ENCODE results near the gene SDF4.

Gene SDF4, protein sequence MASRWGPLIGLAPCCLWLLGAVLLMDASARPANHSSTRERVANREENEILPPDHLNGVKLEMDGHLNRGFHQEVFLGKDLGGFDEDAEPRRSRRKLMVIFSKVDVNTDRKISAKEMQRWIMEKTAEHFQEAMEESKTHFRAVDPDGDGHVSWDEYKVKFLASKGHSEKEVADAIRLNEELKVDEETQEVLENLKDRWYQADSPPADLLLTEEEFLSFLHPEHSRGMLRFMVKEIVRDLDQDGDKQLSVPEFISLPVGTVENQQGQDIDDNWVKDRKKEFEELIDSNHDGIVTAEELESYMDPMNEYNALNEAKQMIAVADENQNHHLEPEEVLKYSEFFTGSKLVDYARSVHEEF

GRCh38 chr1:1231400-1232207 is at the start of gene SDF4:
Gene SDF4, minus strand, starts transcription at chr1:1232001. Its CDS starts 3,229 bp downstream, at chr1:1228772.
- DNase-seq, result peak; percentile 95
- H3K36me3 Mint-ChIP-seq, result peaks cover 18 to 28% of the 10 kb centered on the region in 2 donors
- no peaks in the 10 kb centered on the region for H3K27me3 Mint-ChIP-seq
- H3K4me1 Mint-ChIP-seq, result peaks cover 27 to 53% of the 10 kb centered on the region in 2 donors
- peak within 1 kb of the TSS; percentile 87 to 94 for H3K4me3 Mint-ChIP-seq
- H3K9me3 Mint-ChIP-seq, result no peaks in the 10 kb centered on the region
- ATAC-seq (replicated peaks), result peak; percentile 95 to 98
- H3K27ac Mint-ChIP-seq, result peak within 1 kb of the TSS; percentile 94

GRCh38 chr1:1280782-1281481 is 49.1 kb upstream of the SDF4 start:
- H3K9me3 Mint-ChIP-seq, result no peaks in the 10 kb centered on the region
- no peak for DNase-seq
- H3K27me3 Mint-ChIP-seq, result no peaks in the 10 kb centered on the region
- H3K27ac Mint-ChIP-seq, result no peak overlapping the region
- ATAC-seq (replicated peaks), result no peak
- H3K4me1 Mint-ChIP-seq, result peaks cover 4% of the 10 kb centered on the region in 2 donors
- H3K36me3 Mint-ChIP-seq, result no peaks in the 10 kb centered on the region
- no peak overlapping the region for H3K4me3 Mint-ChIP-seq

DNA sequence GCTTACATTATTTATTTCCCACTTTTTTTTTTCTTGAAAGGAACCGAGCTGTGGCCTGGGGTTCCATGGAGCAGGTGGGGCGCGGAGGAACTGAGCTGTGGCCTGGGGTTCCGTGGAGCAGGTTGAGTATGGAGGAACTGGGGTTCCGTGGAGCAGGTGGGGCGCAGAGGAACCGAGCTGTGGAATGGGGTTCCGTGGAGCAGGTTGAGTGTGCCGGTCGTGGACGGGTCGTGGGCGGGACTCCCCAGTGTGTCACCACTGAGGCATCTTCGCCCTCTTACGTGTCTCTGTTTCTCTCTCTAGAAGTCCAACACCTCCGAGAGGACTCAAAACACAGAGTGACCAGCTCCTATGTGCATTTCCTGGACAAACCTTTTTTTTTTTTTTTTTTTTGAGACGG is 47.2 kb upstream of the SDF4 start:
- ATAC-seq (replicated peaks), result no peak
- Mint-ChIP-seq H3K27ac (no peak overlapping the region), H3K4me3 (no peak overlapping the region), H3K4me1 (peaks cover 8 to 12% of the 10 kb centered on the region in 2 donors), H3K9me3 (no peaks in the 10 kb centered on the region), H3K36me3 (no peaks in the 10 kb centered on the region), H3K27me3 (no peaks in the 10 kb centered on the region)
- no peak for DNase-seq

DNA sequence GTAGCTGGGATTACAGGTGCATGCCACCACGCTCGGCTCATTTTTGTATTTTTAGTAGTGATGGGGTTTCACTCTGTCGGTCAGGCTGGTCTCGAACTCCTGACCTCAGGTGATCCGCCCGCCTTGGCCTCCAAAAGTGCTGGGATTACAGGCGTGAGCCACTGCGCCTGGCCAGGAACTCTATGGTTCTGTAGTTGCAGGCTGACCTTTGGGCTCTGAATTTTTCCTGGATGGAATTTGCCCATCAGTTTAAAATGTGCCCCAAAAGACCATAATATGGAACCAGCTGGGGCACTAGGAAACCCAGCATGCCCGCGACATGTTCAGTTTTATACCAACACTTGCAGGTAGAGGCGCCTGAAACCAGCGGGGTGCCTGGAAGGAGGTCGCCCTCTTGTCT is 46.8 kb upstream of the SDF4 start:
- H3K27ac Mint-ChIP-seq, result no peak overlapping the region
- H3K4me3 Mint-ChIP-seq, result no peak overlapping the region
- ATAC-seq (replicated peaks), result no peak
- peaks cover 5 to 10% of the 10 kb centered on the region in 2 donors for H3K4me1 Mint-ChIP-seq
- DNase-seq, result no peak
- H3K36me3 Mint-ChIP-seq, result no peaks in the 10 kb centered on the region
- H3K9me3 Mint-ChIP-seq, result no peaks in the 10 kb centered on the region
- H3K27me3 Mint-ChIP-seq, result no peaks in the 10 kb centered on the region

DNA sequence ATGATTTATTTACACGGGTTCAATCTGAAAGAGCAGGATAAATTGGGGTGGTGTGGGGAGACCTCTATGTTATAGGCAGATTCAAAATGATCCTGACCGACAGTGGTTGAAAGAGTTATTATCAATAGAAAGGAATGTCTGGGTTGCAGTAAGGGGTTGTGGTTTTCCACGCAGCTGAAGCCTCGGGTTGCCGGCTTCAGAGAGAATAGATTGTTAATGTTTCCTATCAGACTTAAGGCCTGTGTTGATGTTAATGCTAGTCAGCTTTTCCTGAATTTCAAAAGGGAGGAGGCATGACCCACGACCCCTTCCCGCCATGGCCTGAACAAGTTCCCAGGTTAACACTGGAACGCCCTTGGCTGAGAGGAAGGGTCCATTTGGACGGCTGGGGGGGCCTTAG is 44.0 kb upstream of the SDF4 start:
- ATAC-seq (replicated peaks) (no peak), DNase-seq (no peak)
- peaks cover 11 to 15% of the 10 kb centered on the region in 2 donors for H3K36me3 Mint-ChIP-seq
- peak overlapping the region; percentile 37 for H3K27ac Mint-ChIP-seq
- H3K4me1 Mint-ChIP-seq, result peaks cover 16 to 27% of the 10 kb centered on the region in 2 donors
- no peak overlapping the region for H3K4me3 Mint-ChIP-seq
- H3K9me3 Mint-ChIP-seq, result no peaks in the 10 kb centered on the region
- no peaks in the 10 kb centered on the region for H3K27me3 Mint-ChIP-seq

DNA sequence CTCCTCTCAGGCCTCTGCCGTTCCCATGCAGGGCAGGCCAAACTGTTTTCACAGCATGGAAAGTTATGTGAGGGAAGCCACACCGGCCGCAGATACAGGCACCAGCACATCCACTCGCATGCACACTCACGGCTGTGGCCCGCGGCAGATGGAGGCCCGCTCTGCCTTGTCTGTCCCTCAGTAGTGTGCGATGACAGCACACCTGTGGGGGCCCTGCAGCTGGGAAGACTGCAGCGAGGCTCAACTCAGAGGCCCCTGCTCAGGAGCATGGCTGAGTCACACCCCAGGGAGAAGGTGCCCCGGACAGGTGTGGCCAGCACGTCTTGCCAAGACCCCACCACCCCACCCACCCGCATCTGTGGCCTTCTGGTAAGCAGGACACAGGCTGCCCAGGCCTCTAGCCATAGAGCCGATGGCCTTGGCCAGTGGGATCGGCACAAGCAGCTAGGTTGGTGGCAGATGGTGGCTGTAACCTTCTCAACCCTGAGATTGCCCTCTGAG is 43.2 kb upstream of the SDF4 start:
- peak overlapping the region; percentile 71 for H3K27ac Mint-ChIP-seq
- ATAC-seq (replicated peaks) (no peak), DNase-seq (no peak)
- H3K4me3 Mint-ChIP-seq, result peak overlapping the region; percentile 68 to 80
- peaks cover 24 to 36% of the 10 kb centered on the region in 2 donors for H3K4me1 Mint-ChIP-seq
- no peaks in the 10 kb centered on the region for H3K27me3 Mint-ChIP-seq
- no peaks in the 10 kb centered on the region for H3K9me3 Mint-ChIP-seq
- peaks cover 19 to 23% of the 10 kb centered on the region in 2 donors for H3K36me3 Mint-ChIP-seq

- DNase-seq (no peak), ATAC-seq (replicated peaks) (no peak)
- Mint-ChIP-seq H3K4me1 (peaks cover 28 to 40% of the 10 kb centered on the region in 2 donors), H3K9me3 (no peaks in the 10 kb centered on the region), H3K4me3 (peak overlapping the region; percentile 75 to 80), H3K27ac (peak overlapping the region; percentile 71), H3K36me3 (peaks cover 22 to 28% of the 10 kb centered on the region in 2 donors), H3K27me3 (no peaks in the 10 kb centered on the region)
Measured at GRCh38 chr1:1274299-1274930, 42.6 kb upstream of the SDF4 start.

DNA sequence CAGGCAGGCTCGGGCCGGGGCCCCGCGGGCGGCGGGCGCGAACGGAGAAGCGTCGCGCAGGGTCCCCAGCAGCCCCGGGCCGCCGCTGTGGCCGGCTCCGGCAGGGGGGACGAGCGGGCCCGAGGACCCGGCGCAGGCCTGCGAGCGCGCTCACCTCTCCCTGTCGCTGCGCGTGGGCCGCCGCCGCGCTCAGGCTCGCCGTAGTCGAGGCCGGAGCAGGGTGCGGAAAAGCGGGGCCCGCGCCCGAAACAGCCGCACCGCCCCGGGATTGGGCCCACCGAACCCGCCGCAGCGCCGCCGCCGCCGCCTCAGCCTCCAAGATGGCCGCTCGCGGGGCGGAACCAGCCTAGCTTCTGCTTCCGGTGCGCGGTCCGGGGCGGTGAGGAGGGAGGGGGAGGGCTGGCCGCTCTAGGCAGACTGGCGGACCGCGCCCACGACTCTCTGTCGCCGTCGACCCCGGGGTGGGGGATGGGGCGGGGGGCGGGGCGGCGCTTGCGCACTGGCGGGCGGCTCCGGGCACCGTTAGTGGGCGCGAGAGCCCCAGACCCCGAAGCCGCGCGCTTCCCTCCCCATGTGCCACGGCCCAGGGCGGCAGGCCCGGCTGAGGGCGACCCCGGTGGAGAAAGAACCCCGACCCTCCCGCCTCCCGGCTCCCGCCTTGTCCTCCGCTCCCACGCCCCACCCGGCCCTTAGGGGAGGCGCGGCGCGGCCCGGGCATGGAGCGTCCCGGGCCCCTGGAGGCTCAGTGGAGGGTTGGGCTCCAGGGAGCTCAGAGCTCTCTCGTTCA is 41.9 kb upstream of the SDF4 start, which contains the start of gene UBE2J2:
UBE2J2 (minus strand) TSS at position 343 of the 787 bp plus-strand sequence. CDS start 5,862 bp downstream, outside the sequence.
- H3K4me3 Mint-ChIP-seq, result peak within 1 kb of the TSS; percentile 87 to 89
- H3K27me3 Mint-ChIP-seq, result no peaks in the 10 kb centered on the region

DNA sequence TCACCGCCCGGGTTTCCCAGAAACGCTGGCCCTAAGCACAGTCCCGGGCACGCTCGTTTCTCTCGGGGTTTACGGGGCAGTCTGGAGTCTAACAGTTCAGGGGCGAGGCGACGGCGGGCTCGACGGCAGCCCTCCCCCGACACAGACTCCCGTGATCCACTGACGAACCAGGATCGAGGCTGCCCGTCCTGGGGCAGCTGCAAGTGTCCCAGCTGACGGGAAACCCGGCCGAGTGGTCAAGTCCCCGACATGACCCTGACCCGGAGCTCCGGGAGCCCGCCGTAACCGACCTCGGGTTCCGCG is 41.4 kb upstream of the SDF4 start:
- no peak for DNase-seq
- Mint-ChIP-seq H3K4me3 (peak overlapping the region; percentile 87 to 89), H3K27ac (peak overlapping the region; percentile 94), H3K9me3 (no peaks in the 10 kb centered on the region), H3K27me3 (no peaks in the 10 kb centered on the region), H3K4me1 (peaks cover 29 to 42% of the 10 kb centered on the region in 2 donors), H3K36me3 (peaks cover 24 to 29% of the 10 kb centered on the region in 2 donors)
- ATAC-seq (replicated peaks), result peak; percentile 3 to 6

More for the DNA sequence above, 41.9 kb upstream of the SDF4 start, which contains the start of gene UBE2J2:
- ATAC-seq (replicated peaks) (peak; percentile 96 to 98), DNase-seq (peak; percentile 83)
- peaks cover 22 to 28% of the 10 kb centered on the region in 2 donors for H3K36me3 Mint-ChIP-seq
- H3K9me3 Mint-ChIP-seq, result no peaks in the 10 kb centered on the region
- H3K27ac Mint-ChIP-seq, result peak within 1 kb of the TSS; percentile 94
- H3K4me1 Mint-ChIP-seq, result peaks cover 28 to 40% of the 10 kb centered on the region in 2 donors

- no peaks in the 10 kb centered on the region for H3K9me3 Mint-ChIP-seq
- DNase-seq (no peak), ATAC-seq (replicated peaks) (peak in 1 of 2 donors; percentile 6)
- peak overlapping the region; percentile 94 for H3K27ac Mint-ChIP-seq
- peaks cover 32 to 47% of the 10 kb centered on the region in 2 donors for H3K4me1 Mint-ChIP-seq
- peak overlapping the region; percentile 87 to 89 for H3K4me3 Mint-ChIP-seq
- H3K27me3 Mint-ChIP-seq, result no peaks in the 10 kb centered on the region
- H3K36me3 Mint-ChIP-seq, result peaks cover 27 to 33% of the 10 kb centered on the region in 2 donors
Measured at GRCh38 chr1:1272341-1273208, 40.8 kb upstream of the SDF4 start.

GRCh38 chr1:1270813-1271212 is 39.0 kb upstream of the SDF4 start:
- Mint-ChIP-seq H3K27ac (peak overlapping the region; percentile 85), H3K9me3 (no peaks in the 10 kb centered on the region), H3K36me3 (peaks cover 31 to 42% of the 10 kb centered on the region in 2 donors), H3K4me3 (peak overlapping the region; percentile 47 to 61), H3K27me3 (no peaks in the 10 kb centered on the region), H3K4me1 (peaks cover 32 to 56% of the 10 kb centered on the region in 2 donors)
- ATAC-seq (replicated peaks) (no peak), DNase-seq (no peak)

DNA sequence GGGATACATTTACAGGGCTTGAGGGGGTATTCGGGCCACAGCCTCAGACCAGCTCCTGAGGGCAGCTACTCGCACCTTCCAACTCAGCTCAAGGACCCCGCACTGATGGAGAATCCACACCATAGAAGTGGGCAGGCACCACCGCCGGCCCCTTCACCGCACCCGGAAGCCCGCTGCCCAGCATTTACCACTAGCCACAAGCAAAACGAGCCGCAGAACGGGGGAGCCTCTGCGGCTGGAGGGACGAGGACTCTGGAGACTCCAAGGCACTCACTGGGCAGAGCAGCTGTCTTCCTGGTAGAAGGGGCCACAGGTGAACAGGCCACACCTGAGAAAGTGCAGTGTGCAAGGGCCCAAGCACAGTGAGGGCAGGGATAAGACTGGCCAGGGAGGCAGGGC is 36.5 kb upstream of the SDF4 start:
- Mint-ChIP-seq H3K27me3 (no peaks in the 10 kb centered on the region), H3K27ac (no peak overlapping the region), H3K36me3 (peaks cover 33 to 54% of the 10 kb centered on the region in 2 donors), H3K4me3 (no peak overlapping the region), H3K9me3 (no peaks in the 10 kb centered on the region), H3K4me1 (peaks cover 32 to 54% of the 10 kb centered on the region in 2 donors)
- DNase-seq (no peak), ATAC-seq (replicated peaks) (no peak)

Data from stimulated activated naive B cell treated with anti-CD40 and anti-IgM and Interleukin-4, amounts not matched to agents 10 μg/mL and 1 μg/mL and 100 μg/mL, for 72 hours (primary cell).